Left kidney (tissue), 2 donors: ENCODE data around the gene ANKRD16. TPM values are rescaled to one million over a fixed set of nuclear protein-coding genes. Genes with fewer than 3 reads are reported as not detected.
"Not testable (repeated sequence)": the region's sequence is repeated elsewhere in the genome, so short reads cannot be mapped to it uniquely, and the experiment has no call there.

Experiments used
- DNase-seq: peaks from one replicate; pipeline ENCODE4 v3.0.0-alpha.2; 2013
- polyA plus RNA-seq: library from polyadenylated mRNA; unstranded; fragments of 120-200 nt; gene quantifications from one replicate; pipeline ENCODE4 v1.2.1, GENCODE V29; 2013; ENCODE audit not compliant: insufficient read length

ANKRD16 gene
- polyA plus RNA-seq, 1 donor = 12.0 TPM

GRCh38 chr10:5835446-5836095 lies 54.1 kb downstream of the ANKRD16 start:
- no peak for DNase-seq

GRCh38 chr10:5833814-5834213 lies 55.9 kb downstream of the ANKRD16 start:
- DNase-seq = no peak

GRCh38 chr10:5832946-5833345 lies 56.7 kb downstream of the ANKRD16 start:
- DNase-seq = no peak

GRCh38 chr10:5831446-5831782 lies 58.3 kb downstream of the ANKRD16 start:
- DNase-seq = no peak

- no peak for DNase-seq
Observed at GRCh38 chr10:5830629-5831445, 58.9 kb downstream of the ANKRD16 start.

GRCh38 chr10:5829267-5829666 lies 60.4 kb downstream of the ANKRD16 start:
- DNase-seq = no peak

GRCh38 chr10:5828725-5829124 lies 61.0 kb downstream of the ANKRD16 start:
- no peak for DNase-seq

GRCh38 chr10:5827841-5828240 lies 61.9 kb downstream of the ANKRD16 start:
- no peak for DNase-seq

GRCh38 chr10:5826511-5826910 lies 63.2 kb downstream of the ANKRD16 start:
- not testable (repeated sequence) for DNase-seq

- no peak for DNase-seq
Observed at GRCh38 chr10:5818894-5819293, 70.8 kb downstream of the ANKRD16 start.

- DNase-seq = no peak
Observed at GRCh38 chr10:5818048-5818331, 71.7 kb downstream of the ANKRD16 start.

GRCh38 chr10:5817322-5818047 lies 72.2 kb downstream of the ANKRD16 start:
- DNase-seq = no peak

- DNase-seq = no peak
Observed at GRCh38 chr10:5816170-5816569, 73.5 kb downstream of the ANKRD16 start.

GRCh38 chr10:5814110-5815107 lies 75.3 kb downstream of the ANKRD16 start:
- DNase-seq = peak; percentile 27

GRCh38 chr10:5813341-5814109 lies 76.2 kb downstream of the ANKRD16 start, which contains the start of gene GDI2:
Gene GDI2 (minus strand): TSS chr10:5813434. CDS start chr10:5813258, 176 bp downstream.
- peak; percentile 98 for DNase-seq

GRCh38 chr10:5813091-5813340 lies 76.7 kb downstream of the ANKRD16 start:
- DNase-seq = no peak

GRCh38 chr10:5812283-5813090 lies 77.2 kb downstream of the ANKRD16 start:
- DNase-seq = peak; percentile 46
